Measurements from ENCODE around the gene AFF3. TPM values are rescaled to one million over a fixed set of nuclear protein-coding genes. Genes with fewer than 3 reads are reported as not detected.

The AFF3 gene
- total and polyA plus RNA-seq, 10 of the 15 experiments (the other 5 are each of a cell fraction or from before 2014, with no cell fraction given): 0.26 to 5.5 (median 3.0) TPM

GRCh38 chr2:100013892-100014677 lies 128.3 kb downstream of the AFF3 start:
- no TSS peak for BruUV-seq (replicated peaks)
- in situ Hi-C loops (cut with MboI) (no loop called here), intact Hi-C loops (cut with micrococcal nuclease; ENCODE audit: unreplicated experiment) (loop anchor here (1.0 kb wide), 1 partner anchor 16 kb away; no protein-coding TSS in a partner anchor)
- H3K4me1 ChIP-seq (ENCODE audit: control insufficient read depth, insufficient read depth, low read length): no peaks in the 10 kb centered on the region
- DNase-seq (ENCODE audit: low read depth, low spot score) (no peak), FAIRE-seq (no peak), ATAC-seq (no peak)
- no peak overlapping the region for H3K27ac ChIP-seq (ENCODE audit: control insufficient read depth, insufficient read depth)
- no peak overlapping the region for H3K9ac ChIP-seq (ENCODE audit: control insufficient read depth, insufficient read depth, low read length)
- no peaks in the 10 kb centered on the region for H4K20me1 ChIP-seq (ENCODE audit: control insufficient read depth, insufficient read depth)
- WGBS (ENCODE audit: insufficient coverage, insufficient replicate concordance, low lambda C conversion rate, missing lambda C conversion rate): 13% methylated on average over 5 of the region's 5 CpGs
- ChIA-PET SMC1A (ENCODE audit: uncharacterized antibody, unreplicated experiment) (interaction anchor here (0.7 kb wide), 1 partner anchor 19 kb away, joined by 3 read pairs; no protein-coding TSS in a partner anchor), CTCF (interaction anchor here (1.6 kb wide), 1 partner anchor 455 kb away, joined by 3 read pairs; no protein-coding TSS in a partner anchor), RAD21 (ENCODE audit: unreplicated experiment) (interaction anchor here (0.7 kb wide), 2 partner anchors 9 to 214 kb away, joined by 3 read pairs; no protein-coding TSS in a partner anchor), POLR2A (no interaction called here)
- no peak overlapping the region for H3K4me3 ChIP-seq
- H3K36me3 ChIP-seq (ENCODE audit: control insufficient read depth in 2 of 2, insufficient read depth in 2 of 2, low read length in 1 of 2): no peaks in the 10 kb centered on the region
- H3K9me3 ChIP-seq (replicated peaks; ENCODE audit: control insufficient read depth, insufficient read depth, low read length): no peaks in the 10 kb centered on the region; the same call in 2 of the 3 replicates
- H3K4me2 ChIP-seq (ENCODE audit: control insufficient read depth, insufficient read depth): no peak overlapping the region
- TF ChIP-seq TCF3 (IDR thresholded peaks at IDR 0.05; ENCODE audit: borderline replicate concordance, insufficient read depth, low read depth, low read length) (no peak), CBX3 (IDR thresholded peaks at IDR 0.05; ENCODE audit: borderline replicate concordance, low read depth) (no peak), SMARCA5 (IDR thresholded peaks at IDR 0.05) (no peak), SUPT20H (IDR thresholded peaks at IDR 0.05; ENCODE audit: borderline replicate concordance, control insufficient read depth, low read depth, low read length) (no peak), YBX1 (IDR thresholded peaks at IDR 0.05) (no peak), USF2 (IDR thresholded peaks at IDR 0.05; ENCODE audit: borderline replicate concordance, low read depth, low read length) (no peak), BHLHE40 (IDR thresholded peaks at IDR 0.05; ENCODE audit: borderline replicate concordance in 1 of 2, low read depth in 2 of 2, low read length in 1 of 2) (no peak), ZNF207 (IDR thresholded peaks at IDR 0.05; ENCODE audit: borderline replicate concordance) (no peak), WRNIP1 (IDR thresholded peaks at IDR 0.05; ENCODE audit: borderline replicate concordance, low read depth, low read length) (no peak), NR2C1 (IDR thresholded peaks at IDR 0.05) (no peak), SPI1 (IDR thresholded peaks at IDR 0.05; ENCODE audit: borderline replicate concordance, insufficient read depth, low read depth, low read length) (no peak), ZNF217 (IDR thresholded peaks at IDR 0.05) (no peak), RBBP5 (conservative IDR thresholded peaks at IDR 0.05) (no peak), SRF (IDR thresholded peaks at IDR 0.05; ENCODE audit: low read depth in 2 of 2, low read length in 2 of 2) (no peak), ZNF274 (IDR thresholded peaks at IDR 0.05; ENCODE audit: insufficient read depth, insufficient read length) (no peak), POLR2AphosphoS2 (IDR thresholded peaks at IDR 0.05; ENCODE audit: low read depth, low read length) (no peak), JUND (IDR thresholded peaks at IDR 0.05; ENCODE audit: low read depth, low read length) (no peak), SMAD1 (IDR thresholded peaks at IDR 0.05; ENCODE audit: low read depth, partially characterized antibody) (no peak), CREB1 (IDR thresholded peaks at IDR 0.05; ENCODE audit: low read depth) (no peak)
- no peak overlapping the region for H2AFZ ChIP-seq (ENCODE audit: control insufficient read depth, low read depth, low read length)
- no peaks in the 10 kb centered on the region for H3K27me3 ChIP-seq (replicated peaks in 1 of 2; ENCODE audit: control insufficient read depth in 2 of 2, insufficient read depth in 2 of 2, low read length in 1 of 2)
- H3K79me2 ChIP-seq (ENCODE audit: control insufficient read depth, insufficient read depth, low read length): no peaks in the 10 kb centered on the region

Data from GM12878 (cell line).